ENCODE data around the gene PALMD.

DNA sequence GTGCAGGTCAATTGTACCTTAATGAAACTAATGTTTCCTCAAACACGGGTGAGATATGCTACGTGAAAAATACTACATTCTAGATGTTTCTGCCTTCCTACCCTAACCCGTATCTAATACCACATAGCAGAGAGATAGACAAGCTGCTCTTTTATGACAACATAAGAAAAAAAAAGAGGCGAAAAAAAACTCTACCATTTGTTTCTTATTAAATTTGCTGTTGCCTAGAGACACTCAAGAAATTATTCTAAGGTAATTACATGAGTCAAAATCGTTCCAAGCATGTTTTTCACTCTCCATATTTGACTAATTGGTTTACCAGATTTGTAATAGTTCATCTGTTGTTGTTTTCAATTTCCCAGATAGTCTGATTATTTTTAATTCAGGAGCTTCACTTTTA, 27.4 kb downstream of the PALMD start:
- no peak for TF ChIP-seq RBBP5 (IDR thresholded peaks at IDR 0.05; ENCODE audit: borderline replicate concordance, low read depth, low read length)
- TF ChIP-seq KDM5A (IDR thresholded peaks at IDR 0.05; ENCODE audit: low read length), result no peak
- TF ChIP-seq TAF1 (IDR thresholded peaks at IDR 0.05; ENCODE audit: low read depth, low read length), result no peak
- no peak for TF ChIP-seq CHD2 (IDR thresholded peaks at IDR 0.05; ENCODE audit: low read length)
- TF ChIP-seq, protein P1, sequence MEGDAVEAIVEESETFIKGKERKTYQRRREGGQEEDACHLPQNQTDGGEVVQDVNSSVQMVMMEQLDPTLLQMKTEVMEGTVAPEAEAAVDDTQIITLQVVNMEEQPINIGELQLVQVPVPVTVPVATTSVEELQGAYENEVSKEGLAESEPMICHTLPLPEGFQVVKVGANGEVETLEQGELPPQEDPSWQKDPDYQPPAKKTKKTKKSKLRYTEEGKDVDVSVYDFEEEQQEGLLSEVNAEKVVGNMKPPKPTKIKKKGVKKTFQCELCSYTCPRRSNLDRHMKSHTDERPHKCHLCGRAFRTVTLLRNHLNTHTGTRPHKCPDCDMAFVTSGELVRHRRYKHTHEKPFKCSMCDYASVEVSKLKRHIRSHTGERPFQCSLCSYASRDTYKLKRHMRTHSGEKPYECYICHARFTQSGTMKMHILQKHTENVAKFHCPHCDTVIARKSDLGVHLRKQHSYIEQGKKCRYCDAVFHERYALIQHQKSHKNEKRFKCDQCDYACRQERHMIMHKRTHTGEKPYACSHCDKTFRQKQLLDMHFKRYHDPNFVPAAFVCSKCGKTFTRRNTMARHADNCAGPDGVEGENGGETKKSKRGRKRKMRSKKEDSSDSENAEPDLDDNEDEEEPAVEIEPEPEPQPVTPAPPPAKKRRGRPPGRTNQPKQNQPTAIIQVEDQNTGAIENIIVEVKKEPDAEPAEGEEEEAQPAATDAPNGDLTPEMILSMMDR (IDR thresholded peaks at IDR 0.05; ENCODE audit: control extremely low read depth in 1 of 3, insufficient read depth in 1 of 3, low read depth in 1 of 3, low read length in 3 of 3), result no peak
- no peak for TF ChIP-seq CBX5 (IDR thresholded peaks at IDR 0.05; ENCODE audit: low read depth, low read length)
- TF ChIP-seq EP300 (IDR thresholded peaks at IDR 0.05; ENCODE audit: borderline replicate concordance in 1 of 2, low read depth in 2 of 2, low read length in 2 of 2), result no peak
- no peak for TF ChIP-seq POLR2A (IDR thresholded peaks at IDR 0.05; ENCODE audit: control extremely low read depth in 1 of 2, low read depth in 2 of 2, low read length in 2 of 2)
- no peak for TF ChIP-seq GTF2F1 (IDR thresholded peaks at IDR 0.05; ENCODE audit: borderline replicate concordance, low read depth, low read length)
- TF ChIP-seq, protein P2, sequence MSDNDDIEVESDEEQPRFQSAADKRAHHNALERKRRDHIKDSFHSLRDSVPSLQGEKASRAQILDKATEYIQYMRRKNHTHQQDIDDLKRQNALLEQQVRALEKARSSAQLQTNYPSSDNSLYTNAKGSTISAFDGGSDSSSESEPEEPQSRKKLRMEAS (IDR thresholded peaks at IDR 0.05), result no peak
